Cardiac muscle cell (in vitro differentiated cells and primary cell): Measurements from ENCODE around the gene RNFT2. TPM values are rescaled to one million over a fixed set of nuclear protein-coding genes. Genes with fewer than 3 reads are reported as not detected.
A peak's percentile ranks its signal among the peaks of the same experiment; 100 is the strongest.

Experiments
- DNase-seq, 2 donors: peaks; one replicate each; pipeline versions ENCODE4 v3.0.0 to v3.0.0-alpha.2; 2010 to 2017; ENCODE audit warnings: low read depth in 1 of 2, low spot score in 1 of 2
- H3K27ac ChIP-seq: fragments of 200-600 bp; sonication (generic); 2 replicates; pipeline ENCODE4 v1.5.1; 2016
- H3K27me3 ChIP-seq: fragments of 200-600 bp; sonication (generic); 2 replicates; pipeline ENCODE4 v1.6.0; 2016; ENCODE audit warnings: control low read depth
- H3K36me3 ChIP-seq: fragments of 200-600 bp; sonication (generic); 2 replicates; pipeline ENCODE4 v1.5.1; 2016; ENCODE audit warnings: control low read depth
- H3K4me1 ChIP-seq: fragments of 200-600 bp; sonication (generic); 2 replicates; pipeline ENCODE4 v1.8.1; 2017; ENCODE audit warnings: low read depth, mild to moderate bottlenecking, mixed run types
- H3K4me3 ChIP-seq: fragments of 200-600 bp; sonication (generic); 2 replicates; pipeline ENCODE4 v1.5.1; 2016; ENCODE audit warnings: mild to moderate bottlenecking
- H3K9me3 ChIP-seq: fragments of 200-600 bp; sonication (generic); 2 replicates; pipeline ENCODE4 v1.5.1; 2017; ENCODE audit warnings: low read depth, mild to moderate bottlenecking, control low read depth
- CTCF ChIP-seq: IDR thresholded peaks from 2 replicates; pipeline ENCODE4 v1.5.1; 2012; ENCODE audit warnings: low read depth, mild to moderate bottlenecking, low read length
- polyA plus RNA-seq: library from polyadenylated mRNA; unstranded; fragments of >200 nt; fragmentation: Nextera tagmentation; extraction: Ambion mirVana; gene quantifications from 2 replicates; pipeline ENCODE4 v1.2.1, GENCODE V29; 2016
- total RNA-seq: library from RNA; depleted of rRNA; stranded (reverse); fragments of >200 nt; gene quantifications from 2 replicates; pipeline ENCODE4 v1.2.3, GENCODE V29; 2016

RNFT2 gene
- total and polyA plus RNA-seq, 2 experiments from 2014 or later, result 11.0 to 19.1 TPM

- Histone ChIP-seq H3K27ac (no peak overlapping the region), H3K9me3 (no peaks in the 10 kb centered on the region), H3K36me3 (no peaks in the 10 kb centered on the region), H3K4me1 (no peaks in the 10 kb centered on the region), H3K4me3 (no peak overlapping the region), H3K27me3 (no peaks in the 10 kb centered on the region)
- peak; percentile 8 to 51 for DNase-seq
- no peak for TF ChIP-seq CTCF
Observed at GRCh38 chr12:116759783-116760621, 21.9 kb downstream of the RNFT2 start.

- no peak overlapping the region for H3K27ac ChIP-seq
- H3K36me3 ChIP-seq, result no peaks in the 10 kb centered on the region
- H3K9me3 ChIP-seq, result no peaks in the 10 kb centered on the region
- no peak for TF ChIP-seq CTCF
- no peak for DNase-seq
- H3K4me3 ChIP-seq, result no peak overlapping the region
- no peaks in the 10 kb centered on the region for H3K27me3 ChIP-seq
- no peaks in the 10 kb centered on the region for H3K4me1 ChIP-seq
Observed at GRCh38 chr12:116760622-116761020, 22.5 kb downstream of the RNFT2 start.

- H3K27me3 ChIP-seq, result no peaks in the 10 kb centered on the region
- H3K36me3 ChIP-seq, result no peaks in the 10 kb centered on the region
- no peak for DNase-seq
- H3K4me3 ChIP-seq, result no peak overlapping the region
- no peaks in the 10 kb centered on the region for H3K4me1 ChIP-seq
- no peaks in the 10 kb centered on the region for H3K9me3 ChIP-seq
- no peak for TF ChIP-seq CTCF
- H3K27ac ChIP-seq, result no peak overlapping the region
Observed at GRCh38 chr12:116761499-116761898, 23.4 kb downstream of the RNFT2 start.

GRCh38 chr12:116765271-116765670 lies 27.2 kb downstream of the RNFT2 start:
- no peaks in the 10 kb centered on the region for H3K27me3 ChIP-seq
- no peak for TF ChIP-seq CTCF
- H3K4me1 ChIP-seq, result no peaks in the 10 kb centered on the region
- H3K9me3 ChIP-seq, result no peaks in the 10 kb centered on the region
- no peak for DNase-seq
- H3K27ac ChIP-seq, result no peak overlapping the region
- no peaks in the 10 kb centered on the region for H3K36me3 ChIP-seq
- H3K4me3 ChIP-seq, result no peak overlapping the region

- Histone ChIP-seq H3K36me3 (no peaks in the 10 kb centered on the region), H3K27ac (no peak overlapping the region), H3K4me3 (no peak overlapping the region), H3K27me3 (no peaks in the 10 kb centered on the region), H3K9me3 (no peaks in the 10 kb centered on the region), H3K4me1 (no peaks in the 10 kb centered on the region)
- no peak for DNase-seq
- TF ChIP-seq CTCF, result no peak
Observed at GRCh38 chr12:116766285-116766684, 28.2 kb downstream of the RNFT2 start.
